Ovary (tissue), 3 donors: Measurements from ENCODE around the gene SORCS2.

ENCODE experiments used
- EP300 ChIP-seq: sonication (generic); formaldehyde crosslinking; IDR thresholded peaks from one replicate; pipeline ENCODE4 v1.6.1; 2017; ENCODE audit warnings: antibody characterized with exemption
- TF ChIP-seq, protein P1 (sequence below), 3 donors: fragments of 450-650 bp in 2 of 3; fragments of 200-600 bp in 1 of 3; IDR thresholded peaks; one replicate each; pipeline versions ENCODE4 v1.5.1 to v1.8.0; 2016 to 2022; ENCODE audit warnings: antibody characterized with exemption in 3 of 3, mild to moderate bottlenecking in 1 of 3
- donor health status: DM: no; HTN: no; CAD: no.

DNA sequence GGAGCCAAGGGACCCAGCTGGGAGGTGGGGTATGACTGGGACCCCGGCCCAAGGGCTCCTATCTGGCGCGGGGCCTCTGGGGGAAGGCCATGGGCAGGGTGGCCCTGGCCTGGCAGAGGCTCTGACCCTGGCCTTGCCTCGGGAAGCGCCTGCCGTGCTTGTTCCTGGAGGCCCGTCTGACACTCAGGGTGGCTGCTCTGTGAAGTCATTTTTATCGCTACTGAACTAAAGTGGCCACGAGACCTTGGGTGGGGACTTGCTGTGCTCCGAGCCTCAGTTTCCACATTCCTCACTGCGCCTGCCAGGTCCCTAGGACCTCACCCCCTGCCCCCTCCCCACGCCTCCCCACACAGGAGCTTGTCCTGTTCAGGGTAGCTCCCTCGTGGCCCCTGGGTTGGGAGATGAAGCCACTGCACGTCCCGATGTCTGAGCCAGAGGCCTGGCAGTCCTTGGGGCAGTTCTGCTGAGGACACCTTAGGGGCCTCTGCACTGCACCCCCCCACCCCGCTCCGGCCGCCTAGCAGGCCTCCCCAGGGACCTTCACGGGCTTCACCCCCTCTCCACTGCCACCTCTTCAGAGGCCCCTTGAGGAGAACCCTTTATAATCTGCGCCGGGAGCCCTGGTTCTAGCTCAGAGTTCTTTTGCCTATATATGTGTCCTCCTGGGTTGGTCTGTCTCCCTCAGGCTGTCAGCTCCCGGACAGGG is 639 bp upstream of the SORCS2 start:
- TF ChIP-seq, protein P1, sequence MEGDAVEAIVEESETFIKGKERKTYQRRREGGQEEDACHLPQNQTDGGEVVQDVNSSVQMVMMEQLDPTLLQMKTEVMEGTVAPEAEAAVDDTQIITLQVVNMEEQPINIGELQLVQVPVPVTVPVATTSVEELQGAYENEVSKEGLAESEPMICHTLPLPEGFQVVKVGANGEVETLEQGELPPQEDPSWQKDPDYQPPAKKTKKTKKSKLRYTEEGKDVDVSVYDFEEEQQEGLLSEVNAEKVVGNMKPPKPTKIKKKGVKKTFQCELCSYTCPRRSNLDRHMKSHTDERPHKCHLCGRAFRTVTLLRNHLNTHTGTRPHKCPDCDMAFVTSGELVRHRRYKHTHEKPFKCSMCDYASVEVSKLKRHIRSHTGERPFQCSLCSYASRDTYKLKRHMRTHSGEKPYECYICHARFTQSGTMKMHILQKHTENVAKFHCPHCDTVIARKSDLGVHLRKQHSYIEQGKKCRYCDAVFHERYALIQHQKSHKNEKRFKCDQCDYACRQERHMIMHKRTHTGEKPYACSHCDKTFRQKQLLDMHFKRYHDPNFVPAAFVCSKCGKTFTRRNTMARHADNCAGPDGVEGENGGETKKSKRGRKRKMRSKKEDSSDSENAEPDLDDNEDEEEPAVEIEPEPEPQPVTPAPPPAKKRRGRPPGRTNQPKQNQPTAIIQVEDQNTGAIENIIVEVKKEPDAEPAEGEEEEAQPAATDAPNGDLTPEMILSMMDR (IDR thresholded peaks at IDR 0.05): no peak
- TF ChIP-seq EP300: no peak
